ENCODE results near the gene POLR3C. TPM values are rescaled to one million over a fixed set of nuclear protein-coding genes. Genes with fewer than 3 reads are reported as not detected.
"Not testable (repeated sequence)": the region's sequence is repeated elsewhere in the genome, so short reads cannot be mapped to it uniquely, and the experiment has no call there.

Gene POLR3C
- total RNA-seq, 1 experiment from 2014 or later: 29.3 TPM

DNA sequence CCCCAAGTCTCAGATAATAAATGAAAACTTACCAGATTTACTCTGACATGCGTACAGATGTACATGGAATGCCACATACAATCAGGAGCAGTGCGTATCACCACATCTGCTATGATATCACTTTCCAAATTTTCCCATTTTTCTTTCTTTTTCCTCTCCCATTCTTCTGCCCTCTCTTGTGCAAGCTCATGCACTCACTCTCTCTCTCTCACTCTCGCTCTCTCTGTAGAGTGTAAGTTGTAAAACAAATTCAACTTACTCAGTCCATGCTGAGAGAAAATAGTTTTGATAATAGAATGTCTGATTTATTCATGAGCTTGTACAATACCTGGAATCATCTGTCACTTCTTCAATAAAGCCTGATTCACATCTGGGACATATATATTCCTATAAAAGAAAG is 35.4 kb upstream of the POLR3C start:
- TF ChIP-seq CTCF (IDR thresholded peaks at IDR 0.05; ENCODE audit: unreplicated experiment): no peak
- Mint-ChIP-seq H3K9me3 (ENCODE audit: low read depth, unreplicated experiment) (no peaks in the 10 kb centered on the region), H3K4me3 (ENCODE audit: low read depth, unreplicated experiment) (no peak overlapping the region), H3K4me1 (ENCODE audit: low read depth, unreplicated experiment) (peaks cover 20% of the 10 kb centered on the region), H3K27ac (ENCODE audit: unreplicated experiment) (no peak overlapping the region), H3K36me3 (ENCODE audit: insufficient read depth, unreplicated experiment) (no peaks in the 10 kb centered on the region), H3K27me3 (ENCODE audit: unreplicated experiment) (no peaks in the 10 kb centered on the region)
- no TSS peak for BruUV-seq (replicated peaks)
- DNase-seq: no peak
- intact Hi-C loops (cut with micrococcal nuclease; ENCODE audit: unreplicated experiment): no loop called here
- CTCF ChIA-PET: interaction anchor here (2.2 kb wide), 1 partner anchor 56 kb away, joined by 6 read pairs; the partner anchor contains the start of gene NUDT17

GRCh38 chr1:145791860-145792259 is 32.1 kb upstream of the POLR3C start:
- H3K27ac Mint-ChIP-seq (ENCODE audit: unreplicated experiment); CTCF ChIA-PET; H3K9me3 Mint-ChIP-seq (ENCODE audit: low read depth, unreplicated experiment); DNase-seq; BruUV-seq (replicated peaks); H3K4me3 Mint-ChIP-seq (ENCODE audit: low read depth, unreplicated experiment); H3K4me1 Mint-ChIP-seq (ENCODE audit: low read depth, unreplicated experiment); H3K27me3 Mint-ChIP-seq (ENCODE audit: unreplicated experiment); H3K36me3 Mint-ChIP-seq (ENCODE audit: insufficient read depth, unreplicated experiment); intact Hi-C loops (cut with micrococcal nuclease; ENCODE audit: unreplicated experiment): not testable (repeated sequence)

DNA sequence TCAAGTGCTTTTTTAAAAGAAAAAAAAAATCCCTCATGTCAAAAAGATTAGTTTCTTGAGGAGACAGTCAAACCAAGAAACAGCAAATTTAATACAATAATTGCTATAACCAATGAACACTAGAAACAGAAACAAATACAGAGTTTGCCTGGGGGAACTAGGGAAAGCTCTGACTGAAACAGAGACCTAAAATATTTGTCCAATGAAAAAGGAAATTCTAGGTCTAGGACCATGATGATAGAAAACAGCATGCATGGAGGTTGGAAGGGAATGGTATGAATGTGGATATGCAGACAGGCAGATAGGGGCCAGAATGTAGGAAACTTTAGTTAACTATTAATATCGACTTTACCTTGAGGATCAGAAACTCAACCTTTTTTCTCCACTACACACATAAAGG is 31.5 kb upstream of the POLR3C start:
- Mint-ChIP-seq H3K27me3 (ENCODE audit: unreplicated experiment) (no peaks in the 10 kb centered on the region), H3K9me3 (ENCODE audit: low read depth, unreplicated experiment) (peaks cover 7% of the 10 kb centered on the region), H3K4me3 (ENCODE audit: low read depth, unreplicated experiment) (no peak overlapping the region), H3K36me3 (ENCODE audit: insufficient read depth, unreplicated experiment) (no peaks in the 10 kb centered on the region), H3K4me1 (ENCODE audit: low read depth, unreplicated experiment) (peaks cover 8% of the 10 kb centered on the region), H3K27ac (ENCODE audit: unreplicated experiment) (no peak overlapping the region)
- intact Hi-C loops (cut with micrococcal nuclease; ENCODE audit: unreplicated experiment): no loop called here
- no peak for TF ChIP-seq CTCF (IDR thresholded peaks at IDR 0.05; ENCODE audit: unreplicated experiment)
- BruUV-seq (replicated peaks): no TSS peak
- CTCF ChIA-PET: no interaction called here
- no peak for DNase-seq

- H3K4me1 Mint-ChIP-seq (ENCODE audit: low read depth, unreplicated experiment): peaks cover 8% of the 10 kb centered on the region
- H3K27ac Mint-ChIP-seq (ENCODE audit: unreplicated experiment): no peak overlapping the region
- intact Hi-C loops (cut with micrococcal nuclease; ENCODE audit: unreplicated experiment): no loop called here
- no peaks in the 10 kb centered on the region for H3K36me3 Mint-ChIP-seq (ENCODE audit: insufficient read depth, unreplicated experiment)
- H3K27me3 Mint-ChIP-seq (ENCODE audit: unreplicated experiment): no peaks in the 10 kb centered on the region
- no peak for DNase-seq
- BruUV-seq (replicated peaks): no TSS peak
- no peak for TF ChIP-seq CTCF (IDR thresholded peaks at IDR 0.05; ENCODE audit: unreplicated experiment)
- CTCF ChIA-PET: no interaction called here
- H3K4me3 Mint-ChIP-seq (ENCODE audit: low read depth, unreplicated experiment): no peak overlapping the region
- H3K9me3 Mint-ChIP-seq (ENCODE audit: low read depth, unreplicated experiment): peaks cover 10% of the 10 kb centered on the region
Measured at GRCh38 chr1:145795257-145795881, 28.6 kb upstream of the POLR3C start.

- peaks cover 10% of the 10 kb centered on the region for H3K9me3 Mint-ChIP-seq (ENCODE audit: low read depth, unreplicated experiment)
- TF ChIP-seq CTCF (IDR thresholded peaks at IDR 0.05; ENCODE audit: unreplicated experiment): no peak
- CTCF ChIA-PET: no interaction called here
- BruUV-seq (replicated peaks): no TSS peak
- H3K4me3 Mint-ChIP-seq (ENCODE audit: low read depth, unreplicated experiment): no peak overlapping the region
- no peak overlapping the region for H3K27ac Mint-ChIP-seq (ENCODE audit: unreplicated experiment)
- H3K27me3 Mint-ChIP-seq (ENCODE audit: unreplicated experiment): no peaks in the 10 kb centered on the region
- intact Hi-C loops (cut with micrococcal nuclease; ENCODE audit: unreplicated experiment): no loop called here
- no peak for DNase-seq
- H3K4me1 Mint-ChIP-seq (ENCODE audit: low read depth, unreplicated experiment): peaks cover 8% of the 10 kb centered on the region
- no peaks in the 10 kb centered on the region for H3K36me3 Mint-ChIP-seq (ENCODE audit: insufficient read depth, unreplicated experiment)
Measured at GRCh38 chr1:145796753-145797152, 27.2 kb upstream of the POLR3C start.
